Astrocyte (in vitro differentiated cells and primary cell): Measurements from ENCODE around the gene COMMD9.

ENCODE experiments used
- CTCF ChIP-seq: IDR thresholded peaks from 2 replicates; pipeline ENCODE4 v1.5.1; 2011; ENCODE audit warnings: low read depth, mild to moderate bottlenecking, inconsistent platforms, low read length, moderate library complexity; ENCODE audit not compliant: insufficient read depth
- EZH2 ChIP-seq: IDR thresholded peaks from 2 replicates; pipeline ENCODE4 v1.6.1; 2012; ENCODE audit warnings: mild to moderate bottlenecking, low read length, inconsistent platforms; ENCODE audit not compliant: insufficient read depth

DNA sequence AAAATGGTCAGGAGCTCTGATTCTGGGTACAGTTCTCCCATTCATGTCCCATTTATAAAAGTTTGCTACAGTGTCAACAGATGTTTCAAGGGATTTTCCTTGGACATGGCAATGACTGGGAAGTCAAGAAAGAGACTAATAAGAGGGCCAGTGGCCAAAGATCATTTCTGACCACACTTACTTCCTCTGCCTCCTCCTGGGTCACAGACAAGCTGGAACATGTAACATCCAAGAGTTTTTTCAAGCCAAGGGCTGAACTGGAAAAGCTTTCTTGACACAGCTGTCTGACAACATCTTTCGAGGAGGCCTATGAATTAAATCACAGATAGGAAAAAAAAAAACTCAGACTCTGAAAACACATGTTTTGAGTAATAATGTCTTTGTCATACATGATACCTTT, 8.7 kb downstream of the COMMD9 start:
- no peak for TF ChIP-seq CTCF
- TF ChIP-seq EZH2 = no peak
